ENCODE data around the gene GRAP. TPM values are rescaled to one million over a fixed set of nuclear protein-coding genes. Genes with fewer than 3 reads are reported as not detected.

Gene GRAP
- total and polyA plus RNA-seq, 2 experiments from 2014 or later: 0.24 TPM; not detected in 1

GRCh38 chr17:18987862-18988545 lies 58.8 kb downstream of the GRAP start:
- Histone ChIP-seq H3K27me3 (ENCODE audit: insufficient read depth) (no peaks in the 10 kb centered on the region), H3K4me2 (no peak overlapping the region), H3K9me2 (ENCODE audit: insufficient read depth) (no peaks in the 10 kb centered on the region), H3K36me3 (ENCODE audit: insufficient read depth) (no peaks in the 10 kb centered on the region), H3F3A (replicated peaks; ENCODE audit: low read depth) (no peaks in the 10 kb centered on the region), H3K27ac (ENCODE audit: low read depth) (no peak overlapping the region), H3K4me3 (no peak overlapping the region), H4K20me1 (replicated peaks; ENCODE audit: insufficient read depth) (peaks cover 6% of the 10 kb centered on the region), H2AFZ (no peak overlapping the region), H3K79me2 (replicated peaks; ENCODE audit: insufficient read depth) (peaks cover 13% of the 10 kb centered on the region), H3K4me1 (ENCODE audit: insufficient read depth) (no peaks in the 10 kb centered on the region)
- peaks cover 16% of the 10 kb centered on the region for H3K36me3 Mint-ChIP-seq (ENCODE audit: low read depth)
- DNase-seq (ENCODE audit: low spot score) (no peak), ATAC-seq (no peak)
- TF ChIP-seq EZH2 (IDR thresholded peaks at IDR 0.05; ENCODE audit: low read depth, unreplicated experiment) (no peak), CREB1 (CRISPR knock-in tag; IDR thresholded peaks at IDR 0.05; ENCODE audit: low read depth) (no peak), REST (IDR thresholded peaks at IDR 0.05; ENCODE audit: unreplicated experiment) (no peak)
- TF ChIP-seq, protein P1, sequence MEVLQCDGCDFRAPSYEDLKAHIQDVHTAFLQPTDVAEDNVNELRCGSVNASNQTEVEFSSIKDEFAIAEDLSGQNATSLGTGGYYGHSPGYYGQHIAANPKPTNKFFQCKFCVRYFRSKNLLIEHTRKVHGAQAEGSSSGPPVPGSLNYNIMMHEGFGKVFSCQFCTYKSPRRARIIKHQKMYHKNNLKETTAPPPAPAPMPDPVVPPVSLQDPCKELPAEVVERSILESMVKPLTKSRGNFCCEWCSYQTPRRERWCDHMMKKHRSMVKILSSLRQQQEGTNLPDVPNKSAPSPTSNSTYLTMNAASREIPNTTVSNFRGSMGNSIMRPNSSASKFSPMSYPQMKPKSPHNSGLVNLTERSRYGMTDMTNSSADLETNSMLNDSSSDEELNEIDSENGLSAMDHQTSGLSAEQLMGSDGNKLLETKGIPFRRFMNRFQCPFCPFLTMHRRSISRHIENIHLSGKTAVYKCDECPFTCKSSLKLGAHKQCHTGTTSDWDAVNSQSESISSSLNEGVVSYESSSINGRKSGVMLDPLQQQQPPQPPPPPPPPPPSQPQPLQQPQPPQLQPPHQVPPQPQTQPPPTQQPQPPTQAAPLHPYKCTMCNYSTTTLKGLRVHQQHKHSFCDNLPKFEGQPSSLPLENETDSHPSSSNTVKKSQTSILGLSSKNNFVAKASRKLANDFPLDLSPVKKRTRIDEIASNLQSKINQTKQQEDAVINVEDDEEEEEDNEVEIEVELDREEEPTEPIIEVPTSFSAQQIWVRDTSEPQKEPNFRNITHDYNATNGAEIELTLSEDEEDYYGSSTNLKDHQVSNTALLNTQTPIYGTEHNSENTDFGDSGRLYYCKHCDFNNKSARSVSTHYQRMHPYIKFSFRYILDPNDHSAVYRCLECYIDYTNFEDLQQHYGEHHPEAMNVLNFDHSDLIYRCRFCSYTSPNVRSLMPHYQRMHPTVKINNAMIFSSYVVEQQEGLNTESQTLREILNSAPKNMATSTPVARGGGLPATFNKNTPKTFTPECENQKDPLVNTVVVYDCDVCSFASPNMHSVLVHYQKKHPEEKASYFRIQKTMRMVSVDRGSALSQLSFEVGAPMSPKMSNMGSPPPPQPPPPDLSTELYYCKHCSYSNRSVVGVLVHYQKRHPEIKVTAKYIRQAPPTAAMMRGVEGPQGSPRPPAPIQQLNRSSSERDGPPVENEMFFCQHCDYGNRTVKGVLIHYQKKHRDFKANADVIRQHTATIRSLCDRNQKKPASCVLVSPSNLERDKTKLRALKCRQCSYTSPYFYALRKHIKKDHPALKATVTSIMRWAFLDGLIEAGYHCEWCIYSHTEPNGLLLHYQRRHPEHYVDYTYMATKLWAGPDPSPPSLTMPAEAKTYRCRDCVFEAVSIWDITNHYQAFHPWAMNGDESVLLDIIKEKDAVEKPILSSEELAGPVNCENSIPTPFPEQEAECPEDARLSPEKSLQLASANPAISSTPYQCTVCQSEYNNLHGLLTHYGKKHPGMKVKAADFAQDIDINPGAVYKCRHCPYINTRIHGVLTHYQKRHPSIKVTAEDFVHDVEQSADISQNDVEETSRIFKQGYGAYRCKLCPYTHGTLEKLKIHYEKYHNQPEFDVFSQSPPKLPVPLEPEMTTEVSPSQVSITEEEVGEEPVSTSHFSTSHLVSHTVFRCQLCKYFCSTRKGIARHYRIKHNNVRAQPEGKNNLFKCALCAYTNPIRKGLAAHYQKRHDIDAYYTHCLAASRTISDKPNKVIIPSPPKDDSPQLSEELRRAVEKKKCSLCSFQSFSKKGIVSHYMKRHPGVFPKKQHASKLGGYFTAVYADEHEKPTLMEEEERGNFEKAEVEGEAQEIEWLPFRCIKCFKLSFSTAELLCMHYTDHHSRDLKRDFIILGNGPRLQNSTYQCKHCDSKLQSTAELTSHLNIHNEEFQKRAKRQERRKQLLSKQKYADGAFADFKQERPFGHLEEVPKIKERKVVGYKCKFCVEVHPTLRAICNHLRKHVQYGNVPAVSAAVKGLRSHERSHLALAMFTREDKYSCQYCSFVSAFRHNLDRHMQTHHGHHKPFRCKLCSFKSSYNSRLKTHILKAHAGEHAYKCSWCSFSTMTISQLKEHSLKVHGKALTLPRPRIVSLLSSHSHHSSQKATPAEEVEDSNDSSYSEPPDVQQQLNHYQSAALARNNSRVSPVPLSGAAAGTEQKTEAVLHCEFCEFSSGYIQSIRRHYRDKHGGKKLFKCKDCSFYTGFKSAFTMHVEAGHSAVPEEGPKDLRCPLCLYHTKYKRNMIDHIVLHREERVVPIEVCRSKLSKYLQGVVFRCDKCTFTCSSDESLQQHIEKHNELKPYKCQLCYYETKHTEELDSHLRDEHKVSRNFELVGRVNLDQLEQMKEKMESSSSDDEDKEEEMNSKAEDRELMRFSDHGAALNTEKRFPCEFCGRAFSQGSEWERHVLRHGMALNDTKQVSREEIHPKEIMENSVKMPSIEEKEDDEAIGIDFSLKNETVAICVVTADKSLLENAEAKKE (CRISPR knock-in tag; IDR thresholded peaks at IDR 0.05): no peak
- peaks cover under 1% of the 10 kb centered on the region; the same call in 1 of the 3 replicates for H3K4me1 Mint-ChIP-seq
- peaks cover 9% of the 10 kb centered on the region for H3K27me3 Mint-ChIP-seq (ENCODE audit: insufficient read depth, low read depth, poor library complexity)
- H3K9me3 Mint-ChIP-seq: no peaks in the 10 kb centered on the region
- H3K4me3 Mint-ChIP-seq: no peak overlapping the region
- H3K27ac Mint-ChIP-seq: no peak overlapping the region

All from GM23338 (cell line).